GM23338 (cell line): ENCODE measurements around the gene FUZ. TPM values are rescaled to one million over a fixed set of nuclear protein-coding genes. Genes with fewer than 3 reads are reported as not detected.

Source experiments
- ATAC-seq: fragments of 200-7000 bp; cut with Tn5 transposase; 3 replicates; pipeline ENCODE4 v1.9.1; 2020
- DNase-seq: peaks from one replicate; pipeline ENCODE4 v3.0.0-alpha.2; 2015; ENCODE audit warnings: low spot score
- H2AFZ ChIP-seq: fragments of 200-600 bp; sonication (generic); 2 replicates; pipeline ENCODE4 v1.8.0; 2016; ENCODE audit warnings: antibody characterized with exemption, mild to moderate bottlenecking, moderate library complexity
- H3F3A ChIP-seq: fragments of 200-600 bp; sonication (generic); replicated peaks from 2 replicates; pipeline ENCODE4 v1.8.0; 2017; ENCODE audit warnings: antibody characterized with exemption, mixed run types, low read depth
- H3K27ac ChIP-seq: fragments of 200-600 bp; sonication (generic); 2 replicates; pipeline ENCODE4 v1.6.1; 2016; ENCODE audit warnings: low read depth
- H3K27me3 ChIP-seq: fragments of 200-600 bp; sonication (generic); 2 replicates; pipeline ENCODE4 v1.8.0; 2016; ENCODE audit warnings: mild to moderate bottlenecking, mixed run types, moderate library complexity; ENCODE audit not compliant: insufficient read depth
- H3K36me3 ChIP-seq: fragments of 200-600 bp; sonication (generic); 2 replicates; pipeline ENCODE4 v1.8.0; 2016; ENCODE audit warnings: mild to moderate bottlenecking; ENCODE audit not compliant: insufficient read depth
- H3K4me1 ChIP-seq: fragments of 200-600 bp; sonication (generic); 2 replicates; pipeline ENCODE4 v1.8.0; 2016; ENCODE audit warnings: mild to moderate bottlenecking, moderate library complexity; ENCODE audit not compliant: insufficient read depth
- H3K4me2 ChIP-seq: fragments of 200-600 bp; sonication (generic); 2 replicates; pipeline ENCODE4 v1.7.1; 2017; ENCODE audit warnings: mixed run types
- H3K4me3 ChIP-seq: fragments of 200-600 bp; sonication (generic); 2 replicates; pipeline ENCODE4 v1.6.1; 2016; ENCODE audit warnings: mixed run types
- H3K79me2 ChIP-seq: fragments of 200-600 bp; sonication (generic); replicated peaks from 2 replicates; pipeline ENCODE4 v1.8.0; 2017; ENCODE audit warnings: mild to moderate bottlenecking; ENCODE audit not compliant: insufficient read depth
- H3K9me2 ChIP-seq: fragments of 200-600 bp; sonication (generic); 2 replicates; pipeline ENCODE4 v1.8.0; 2017; ENCODE audit not compliant: insufficient read depth
- H4K20me1 ChIP-seq: fragments of 200-600 bp; sonication (generic); replicated peaks from 2 replicates; pipeline ENCODE4 v1.8.0; 2017; ENCODE audit warnings: mild to moderate bottlenecking; ENCODE audit not compliant: insufficient read depth
- H3K27ac Mint-ChIP-seq: 2 replicates; pipeline ENCODE4 v1.8.0; 2020; ENCODE audit warnings: inconsistent platforms, mild to moderate bottlenecking, moderate library complexity, mixed read lengths
- H3K27me3 Mint-ChIP-seq: 3 replicates; pipeline ENCODE4 v1.8.0; 2022; ENCODE audit warnings: low read depth, mild to moderate bottlenecking, moderate library complexity, mixed read lengths, inconsistent platforms; ENCODE audit not compliant: insufficient read depth, poor library complexity
- H3K36me3 Mint-ChIP-seq: 3 replicates; pipeline ENCODE4 v1.8.0; 2021; ENCODE audit warnings: low read depth, mild to moderate bottlenecking, inconsistent platforms, moderate library complexity, mixed read lengths
- H3K4me1 Mint-ChIP-seq: 3 replicates; pipeline ENCODE4 v1.8.0; 2020; ENCODE audit warnings: mild to moderate bottlenecking, inconsistent platforms, mixed read lengths
- H3K4me3 Mint-ChIP-seq: 3 replicates; pipeline ENCODE4 v1.8.0; 2021; ENCODE audit warnings: moderate library complexity, mild to moderate bottlenecking, inconsistent platforms, mixed read lengths
- H3K9me3 Mint-ChIP-seq: 3 replicates; pipeline ENCODE4 v1.8.0; 2020; ENCODE audit warnings: moderate library complexity, mild to moderate bottlenecking, inconsistent platforms, mixed read lengths
- CREB1 ChIP-seq: fragments of 250-450 bp; sonication (Bioruptor Pico); IDR thresholded peaks from 2 replicates; pipeline ENCODE4 v1.5.0; 2020; ENCODE audit warnings: low read depth, mild to moderate bottlenecking, moderate library complexity
- CTCF ChIP-seq, 2 experiments: fragments of 200-600 bp in 1 of 2; sonication (generic) in 1 of 2; conservative IDR thresholded peaks; 2 replicates each; pipeline versions ENCODE4 v1.5.1 to v1.6.1; 2016 to 2017; ENCODE audit warnings: antibody characterized with exemption in 2 of 2, low read depth in 2 of 2, mild to moderate bottlenecking in 2 of 2, moderate library complexity in 1 of 2
- EZH2 ChIP-seq: fragments of 200-600 bp; sonication (generic); IDR thresholded peaks from one replicate; pipeline ENCODE4 v1.8.0; 2017; ENCODE audit warnings: antibody characterized with exemption, mild to moderate bottlenecking, low read depth; ENCODE audit not compliant: unreplicated experiment
- EZH2phosphoT487 ChIP-seq: fragments of 200-600 bp; sonication (generic); IDR thresholded peaks from one replicate; pipeline ENCODE4 v1.8.1; 2018; ENCODE audit warnings: antibody characterized with exemption; ENCODE audit not compliant: unreplicated experiment
- NANOG ChIP-seq: IDR thresholded peaks from 2 replicates; pipeline ENCODE4 v1.6.1; 2016; ENCODE audit warnings: antibody characterized with exemption, borderline replicate concordance
- POLR2AphosphoS5 ChIP-seq: IDR thresholded peaks from 2 replicates; pipeline ENCODE4 v1.6.1; 2016; ENCODE audit warnings: antibody characterized with exemption, low read depth
- STAT1 ChIP-seq: IDR thresholded peaks from one replicate; pipeline ENCODE4 v1.6.1; 2016; ENCODE audit warnings: antibody characterized with exemption; ENCODE audit not compliant: unreplicated experiment
- ZNF114 ChIP-seq: fragments of 250-450 bp; sonication (Bioruptor Pico); IDR thresholded peaks from 2 replicates; pipeline ENCODE4 v1.5.0; 2020; ENCODE audit warnings: mild to moderate bottlenecking, moderate library complexity
- ZNF331 ChIP-seq: fragments of 250-450 bp; sonication (Bioruptor Pico); IDR thresholded peaks from 2 replicates; pipeline ENCODE4 v1.5.0; 2020; ENCODE audit warnings: low read depth, mild to moderate bottlenecking, moderate library complexity
- ZNF462 ChIP-seq: fragments of 250-450 bp; sonication (Bioruptor Pico); IDR thresholded peaks from 2 replicates; pipeline ENCODE4 v1.5.0; 2020; ENCODE audit warnings: mild to moderate bottlenecking, moderate library complexity
- polyA plus RNA-seq: library from polyadenylated mRNA; unstranded; fragments of >200 nt; fragmentation: Nextera tagmentation; extraction: Ambion mirVana; gene quantifications from 2 replicates; pipeline ENCODE4 v1.2.1, GENCODE V29; 2016
- total RNA-seq: library from RNA; depleted of rRNA; stranded (reverse); fragments of >200 nt; shearing (Covaris generic); gene quantifications from 2 replicates; pipeline ENCODE4 v1.2.3, GENCODE V29; 2014
- TF ChIP-seq, protein P1 (sequence below): IDR thresholded peaks from 2 replicates; pipeline ENCODE4 v1.6.1; 2016; ENCODE audit warnings: antibody characterized with exemption
- TF ChIP-seq, protein P2 (sequence below): IDR thresholded peaks from one replicate; pipeline ENCODE4 v1.6.1; 2018; ENCODE audit warnings: antibody characterized with exemption; ENCODE audit not compliant: unreplicated experiment

Gene FUZ
- total and polyA plus RNA-seq, 2 experiments from 2014 or later, result 24.3 to 34.8 TPM

DNA sequence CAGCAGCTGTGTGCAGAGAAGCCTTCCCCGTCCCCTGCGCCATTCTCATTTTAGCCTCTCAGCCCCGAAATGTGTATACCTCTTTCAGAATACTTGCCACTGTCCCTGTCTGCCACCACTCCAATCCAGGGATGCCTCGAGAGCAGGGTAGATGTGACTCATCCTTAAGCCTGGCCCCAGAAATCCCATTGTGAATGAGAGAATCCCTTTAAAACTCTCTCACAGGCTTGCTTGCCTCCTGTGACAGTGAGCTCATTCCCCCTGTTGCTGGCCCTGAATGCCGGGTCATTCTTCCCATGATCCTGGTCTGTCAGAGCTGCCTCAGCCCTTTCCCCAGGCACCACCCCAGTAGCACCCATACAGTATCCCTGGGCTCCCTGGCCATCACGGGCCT is 36.7 kb downstream of the FUZ start:
- no peaks in the 10 kb centered on the region for H3K9me2 ChIP-seq
- H3K27me3 ChIP-seq, result no peaks in the 10 kb centered on the region
- DNase-seq, result no peak
- Mint-ChIP-seq H3K9me3 (no peaks in the 10 kb centered on the region; the same call in 2 of the 3 replicates), H3K36me3 (peaks cover 7% of the 10 kb centered on the region), H3K27me3 (peaks cover 14% of the 10 kb centered on the region), H3K4me1 (peaks cover 12% of the 10 kb centered on the region), H3K27ac (no peak overlapping the region), H3K4me3 (no peak overlapping the region)
- no peak overlapping the region for H3K4me2 ChIP-seq
- H3K36me3 ChIP-seq, result no peaks in the 10 kb centered on the region
- no peak for ATAC-seq
- peaks cover 4% of the 10 kb centered on the region; the same call in 1 of the 2 replicates for H4K20me1 ChIP-seq
- H3K4me3 ChIP-seq, result no peak overlapping the region
- H3F3A ChIP-seq, result no peaks in the 10 kb centered on the region
- no peak overlapping the region for H2AFZ ChIP-seq
- peaks cover 12% of the 10 kb centered on the region for H3K79me2 ChIP-seq
- no peaks in the 10 kb centered on the region for H3K4me1 ChIP-seq
- TF ChIP-seq STAT1, result no peak
- TF ChIP-seq ZNF114 (CRISPR knock-in tag), result no peak
- no peak for TF ChIP-seq CREB1 (CRISPR knock-in tag)
- TF ChIP-seq POLR2AphosphoS5, result no peak
- no peak for TF ChIP-seq ZNF462 (CRISPR knock-in tag)
- no peak for TF ChIP-seq ZNF331 (CRISPR knock-in tag)
- TF ChIP-seq, protein P1, sequence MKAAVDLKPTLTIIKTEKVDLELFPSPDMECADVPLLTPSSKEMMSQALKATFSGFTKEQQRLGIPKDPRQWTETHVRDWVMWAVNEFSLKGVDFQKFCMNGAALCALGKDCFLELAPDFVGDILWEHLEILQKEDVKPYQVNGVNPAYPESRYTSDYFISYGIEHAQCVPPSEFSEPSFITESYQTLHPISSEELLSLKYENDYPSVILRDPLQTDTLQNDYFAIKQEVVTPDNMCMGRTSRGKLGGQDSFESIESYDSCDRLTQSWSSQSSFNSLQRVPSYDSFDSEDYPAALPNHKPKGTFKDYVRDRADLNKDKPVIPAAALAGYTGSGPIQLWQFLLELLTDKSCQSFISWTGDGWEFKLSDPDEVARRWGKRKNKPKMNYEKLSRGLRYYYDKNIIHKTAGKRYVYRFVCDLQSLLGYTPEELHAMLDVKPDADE, result no peak
- TF ChIP-seq NANOG, result no peak
- no peak for TF ChIP-seq CTCF (conservative IDR thresholded peaks at IDR 0.05; ENCODE audit: low read depth in 2 of 2)
- no peak for TF ChIP-seq EZH2
- TF ChIP-seq, protein P2, sequence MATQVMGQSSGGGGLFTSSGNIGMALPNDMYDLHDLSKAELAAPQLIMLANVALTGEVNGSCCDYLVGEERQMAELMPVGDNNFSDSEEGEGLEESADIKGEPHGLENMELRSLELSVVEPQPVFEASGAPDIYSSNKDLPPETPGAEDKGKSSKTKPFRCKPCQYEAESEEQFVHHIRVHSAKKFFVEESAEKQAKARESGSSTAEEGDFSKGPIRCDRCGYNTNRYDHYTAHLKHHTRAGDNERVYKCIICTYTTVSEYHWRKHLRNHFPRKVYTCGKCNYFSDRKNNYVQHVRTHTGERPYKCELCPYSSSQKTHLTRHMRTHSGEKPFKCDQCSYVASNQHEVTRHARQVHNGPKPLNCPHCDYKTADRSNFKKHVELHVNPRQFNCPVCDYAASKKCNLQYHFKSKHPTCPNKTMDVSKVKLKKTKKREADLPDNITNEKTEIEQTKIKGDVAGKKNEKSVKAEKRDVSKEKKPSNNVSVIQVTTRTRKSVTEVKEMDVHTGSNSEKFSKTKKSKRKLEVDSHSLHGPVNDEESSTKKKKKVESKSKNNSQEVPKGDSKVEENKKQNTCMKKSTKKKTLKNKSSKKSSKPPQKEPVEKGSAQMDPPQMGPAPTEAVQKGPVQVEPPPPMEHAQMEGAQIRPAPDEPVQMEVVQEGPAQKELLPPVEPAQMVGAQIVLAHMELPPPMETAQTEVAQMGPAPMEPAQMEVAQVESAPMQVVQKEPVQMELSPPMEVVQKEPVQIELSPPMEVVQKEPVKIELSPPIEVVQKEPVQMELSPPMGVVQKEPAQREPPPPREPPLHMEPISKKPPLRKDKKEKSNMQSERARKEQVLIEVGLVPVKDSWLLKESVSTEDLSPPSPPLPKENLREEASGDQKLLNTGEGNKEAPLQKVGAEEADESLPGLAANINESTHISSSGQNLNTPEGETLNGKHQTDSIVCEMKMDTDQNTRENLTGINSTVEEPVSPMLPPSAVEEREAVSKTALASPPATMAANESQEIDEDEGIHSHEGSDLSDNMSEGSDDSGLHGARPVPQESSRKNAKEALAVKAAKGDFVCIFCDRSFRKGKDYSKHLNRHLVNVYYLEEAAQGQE, result no peak
- no peak for TF ChIP-seq EZH2phosphoT487
- no peak overlapping the region for H3K27ac ChIP-seq
